HT1080 (cell line): ENCODE measurements around the gene PCIF1. TPM values are rescaled to one million over a fixed set of nuclear protein-coding genes. Genes with fewer than 3 reads are reported as not detected.
A peak's percentile ranks its signal among the peaks of the same experiment; 100 is the strongest.
"Not testable (repeated sequence)": the region's sequence is repeated elsewhere in the genome, so short reads cannot be mapped to it uniquely, and the experiment has no call there.

ENCODE experiments used
- DNase-seq: peaks from one replicate; pipeline ENCODE4 v3.0.0-alpha.2; 2015; ENCODE audit warnings: low read depth
- total RNA-seq: library from RNA; depleted of rRNA; stranded (reverse); fragments of >200 nt; shearing (Covaris generic); gene quantifications from 2 replicates; pipeline ENCODE4 v1.2.3, GENCODE V29; 2014; rRNA removed

The PCIF1 gene
- total RNA-seq, 1 experiment from 2014 or later, result 17.7 TPM

GRCh38 chr20:45988830-45989229 is 54.3 kb downstream of the PCIF1 start:
- not testable (repeated sequence) for DNase-seq

DNA sequence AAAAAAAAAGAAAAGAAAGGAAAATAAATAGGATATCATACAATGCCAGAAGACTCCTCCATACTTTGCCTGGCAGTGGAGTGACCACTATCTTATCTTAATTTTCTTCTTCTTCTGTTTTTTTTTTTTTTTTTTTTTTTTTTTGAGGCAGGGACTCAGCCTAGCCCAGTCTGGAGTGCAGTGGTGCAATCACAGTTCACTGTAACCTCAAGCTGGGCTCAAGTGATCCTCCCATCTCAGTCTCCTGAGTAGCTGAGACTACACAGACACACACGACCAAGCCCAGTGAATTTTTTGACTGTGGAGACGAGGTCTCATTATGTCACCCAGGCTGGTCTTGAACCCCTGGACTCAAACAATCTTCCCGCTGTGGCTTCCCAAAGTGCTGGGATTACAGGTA is 57.1 kb downstream of the PCIF1 start:
- DNase-seq, result no peak

DNA sequence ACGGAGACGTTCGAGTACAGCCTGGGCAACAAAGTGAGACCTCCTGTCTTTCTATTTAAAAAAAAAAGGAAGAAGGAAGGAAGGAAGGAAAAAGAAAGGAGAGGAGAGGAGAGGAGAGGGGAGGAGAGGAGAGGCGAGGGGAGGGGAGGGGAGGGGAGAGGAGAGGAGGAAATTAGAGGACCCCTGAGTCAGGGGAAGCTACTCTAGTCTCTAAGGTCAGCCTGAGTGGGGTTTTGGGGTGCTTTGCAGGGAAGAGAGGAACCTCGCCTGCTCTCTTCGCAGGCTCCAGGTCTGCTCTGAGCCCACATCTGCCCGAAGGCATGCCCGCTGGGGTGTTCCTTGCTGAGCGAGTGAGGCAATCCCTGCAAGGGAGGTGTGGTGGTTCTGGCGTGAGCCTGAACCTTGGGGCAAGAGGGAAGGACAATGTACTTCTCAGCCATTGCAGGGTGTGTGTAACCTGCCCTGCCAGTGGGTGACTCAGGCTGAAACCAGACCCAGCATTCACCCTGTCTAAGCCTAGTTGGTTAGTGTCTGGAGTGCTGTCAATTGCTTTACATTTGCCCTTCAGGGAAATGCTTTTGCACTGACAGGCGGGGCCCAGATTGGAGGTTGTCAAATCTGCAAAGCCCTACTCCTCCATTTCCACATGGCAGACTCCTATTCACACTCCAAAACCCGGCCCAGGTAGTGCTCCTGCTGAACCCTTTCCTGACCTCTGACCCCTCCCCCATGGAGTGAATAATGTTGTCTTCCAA is 58.9 kb downstream of the PCIF1 start:
- DNase-seq, result peak; percentile 92

DNA sequence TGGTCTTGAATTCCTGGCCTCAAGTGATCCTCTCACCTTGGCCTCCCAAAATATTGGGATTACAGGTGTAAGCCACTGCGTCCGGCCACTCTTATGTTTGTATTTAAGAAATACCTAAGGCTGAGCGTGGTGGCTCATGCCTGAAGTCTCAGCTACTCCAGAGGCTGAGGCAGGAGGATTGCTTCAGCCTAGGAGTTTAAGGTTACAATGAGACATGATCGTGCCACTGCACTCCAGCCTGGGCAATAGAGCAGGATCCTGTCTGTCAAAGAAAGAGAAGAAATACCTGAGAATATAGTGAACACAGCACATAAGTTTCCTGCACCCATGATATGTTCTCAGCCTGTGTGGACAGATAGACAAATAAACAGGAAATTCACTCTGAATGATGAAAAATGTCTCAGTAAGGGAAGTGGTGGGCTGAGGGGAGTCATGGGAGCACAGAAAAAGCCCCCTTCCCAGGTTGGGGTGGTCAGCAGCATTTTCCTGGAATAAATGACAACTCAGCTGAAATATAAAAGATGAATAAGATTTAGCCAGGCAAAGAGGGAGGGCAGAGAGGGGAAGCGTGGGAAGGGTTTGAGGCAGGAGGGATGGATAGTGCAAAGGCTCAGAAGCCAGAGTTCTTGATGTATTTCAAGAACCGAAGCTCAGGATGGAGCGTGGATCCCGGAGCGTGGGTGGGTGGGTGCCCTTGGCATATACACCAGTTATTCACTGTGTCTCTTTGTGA is 60.4 kb downstream of the PCIF1 start:
- DNase-seq, result no peak

GRCh38 chr20:45995495-45996097 is 61.1 kb downstream of the PCIF1 start:
- DNase-seq, result not testable (repeated sequence)

DNA sequence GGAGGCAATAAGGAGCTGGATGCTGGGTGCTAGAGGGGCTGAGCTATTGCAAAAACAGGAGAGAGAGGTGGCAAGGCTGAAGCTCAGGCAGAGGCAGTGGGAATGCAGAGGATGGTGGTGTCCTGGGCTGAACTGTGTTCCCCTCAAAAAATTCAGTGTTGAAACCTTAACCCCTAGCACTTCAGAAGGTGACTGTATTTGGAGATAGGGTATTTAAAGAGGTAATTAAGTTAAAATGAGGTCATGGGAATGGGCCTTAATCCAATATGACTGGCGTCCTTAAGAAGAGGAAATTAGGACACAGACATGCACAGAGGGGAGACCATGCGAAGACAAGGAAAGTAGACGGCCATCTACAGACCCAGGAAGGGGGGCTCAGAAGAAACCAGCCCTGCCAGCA is 62.7 kb downstream of the PCIF1 start:
- DNase-seq, result no peak

Other genes starting within 250 kb of the PCIF1 start
- gene WFDC13, start 232.6 kb upstream of the PCIF1 start, total RNA-seq, result not detected in 2 replicates
- gene WFDC10B, start 229.7 kb upstream of the PCIF1 start, total RNA-seq, result 0.39 and 0.77 TPM in 2 replicates
- gene SPINT4, start 212.3 kb upstream of the PCIF1 start, total RNA-seq, result not detected in 2 replicates
- gene WFDC3, start 142.8 kb upstream of the PCIF1 start, total RNA-seq, result 0.31 and 3.1 TPM in 2 replicates
- 63.7 and 101 TPM in 2 replicates for gene DNTTIP1, start 142.7 kb upstream of the PCIF1 start, total RNA-seq
- gene UBE2C, start 122.0 kb upstream of the PCIF1 start, total RNA-seq, result 287 and 392 TPM in 2 replicates
- gene TNNC2, start 107.4 kb upstream of the PCIF1 start, total RNA-seq, result not detected in 2 replicates
- gene SNX21, start 100.9 kb upstream of the PCIF1 start, total RNA-seq, result 38.5 and 39.6 TPM in 2 replicates
- 38.3 and 43.1 TPM in 2 replicates for gene ACOT8, start 77.3 kb upstream of the PCIF1 start, total RNA-seq
- 6.0 and 6.1 TPM in 2 replicates for gene ZSWIM3, start 77.1 kb upstream of the PCIF1 start, total RNA-seq
- gene ZSWIM1, start 53.5 kb upstream of the PCIF1 start, total RNA-seq, result 8.1 and 13.8 TPM in 2 replicates
- 0.33 and 0.34 TPM in 2 replicates for gene SPATA25, start 47.1 kb upstream of the PCIF1 start, total RNA-seq
- 1.3 and 2.1 TPM in 2 replicates for gene NEURL2, start 43.5 kb upstream of the PCIF1 start, total RNA-seq
- 84.1 and 115 TPM in 2 replicates for gene CTSA, start 43.3 kb upstream of the PCIF1 start, total RNA-seq
- gene PLTP, start 22.5 kb upstream of the PCIF1 start, total RNA-seq, result 0.16 TPM in 1 of 2 replicates, not detected in the other
- 13.6 and 18.0 TPM in 2 replicates for gene ZNF335, start 37.5 kb downstream of the PCIF1 start, total RNA-seq
- gene MMP9, start 74.2 kb downstream of the PCIF1 start, total RNA-seq, result 19.4 and 24.4 TPM in 2 replicates
- gene SLC12A5, start 94.5 kb downstream of the PCIF1 start, total RNA-seq, result 1.3 and 5.1 TPM in 2 replicates
- 20.4 and 24.7 TPM in 2 replicates for gene NCOA5, start 155.3 kb downstream of the PCIF1 start, total RNA-seq
- gene CD40, start 183.6 kb downstream of the PCIF1 start, total RNA-seq, result not detected in 2 replicates